Activated CD4-positive, alpha-beta T cell treated with anti-CD3 and anti-CD28 coated beads, Interleukin-2, amount 50 U/mL, for 4 hours (primary cell): Measurements from ENCODE around the gene NDUFB10.

ENCODE experiments used
- DNase-seq, 2 experiments: peaks; one replicate each; pipeline ENCODE4 v3.0.0-alpha.2; 2020

NDUFB10 gene

DNA sequence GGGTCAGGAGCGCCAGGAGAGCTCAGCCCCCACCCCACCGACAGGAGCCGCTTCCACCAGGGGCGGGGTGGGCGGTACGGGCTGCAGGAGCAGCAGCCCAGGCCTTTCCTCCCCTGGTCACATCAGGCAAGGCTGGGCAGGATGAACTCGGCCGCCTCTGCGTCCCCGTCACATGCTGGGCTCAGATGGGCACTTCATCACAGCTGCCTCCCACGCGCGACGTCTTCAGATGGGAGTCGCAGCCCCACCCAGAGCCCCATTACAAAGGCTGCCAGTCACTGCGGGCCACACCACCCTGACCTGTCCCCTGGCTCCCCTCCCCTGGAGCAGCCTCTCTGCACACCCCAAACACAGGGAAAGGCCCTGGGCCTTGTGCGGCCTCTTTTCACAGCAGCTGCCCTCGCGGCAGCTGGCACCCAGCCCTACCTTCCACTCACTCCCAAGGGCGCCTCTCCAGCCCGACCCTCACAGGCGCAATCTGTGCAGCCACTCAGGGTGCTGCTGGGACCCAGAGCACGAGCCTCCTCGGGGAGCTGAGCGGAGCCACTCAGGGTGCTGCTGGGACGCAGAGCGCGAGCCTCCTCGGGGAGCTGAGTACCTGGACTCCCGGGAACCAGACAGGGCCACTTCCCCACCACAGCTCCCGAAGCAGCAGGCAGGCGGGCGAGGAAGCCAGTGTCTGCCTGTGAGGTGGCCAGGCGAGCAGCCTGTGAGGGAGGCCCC lies 45.6 kb downstream of the NDUFB10 start:
- DNase-seq = no peak

DNA sequence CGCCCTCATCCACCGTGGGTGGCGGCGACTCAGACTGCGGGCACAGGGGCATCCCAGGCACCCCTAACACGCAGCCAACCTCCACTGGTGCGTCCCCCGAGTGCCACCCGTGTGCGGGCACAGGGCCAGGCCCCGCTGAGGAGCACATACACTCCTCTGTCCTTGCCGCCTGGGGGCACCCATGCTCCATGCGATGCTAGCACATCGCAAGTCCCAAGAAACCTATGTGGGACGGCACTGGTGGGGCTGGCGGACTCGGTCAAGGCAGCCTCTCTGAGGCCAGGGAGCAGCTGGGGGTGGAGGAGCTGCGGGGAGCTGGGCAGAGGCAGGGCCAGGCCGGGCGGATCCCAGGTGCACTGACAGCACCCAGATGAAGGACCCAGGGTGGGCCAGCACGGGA lies 46.3 kb downstream of the NDUFB10 start:
- DNase-seq = no peak

DNA sequence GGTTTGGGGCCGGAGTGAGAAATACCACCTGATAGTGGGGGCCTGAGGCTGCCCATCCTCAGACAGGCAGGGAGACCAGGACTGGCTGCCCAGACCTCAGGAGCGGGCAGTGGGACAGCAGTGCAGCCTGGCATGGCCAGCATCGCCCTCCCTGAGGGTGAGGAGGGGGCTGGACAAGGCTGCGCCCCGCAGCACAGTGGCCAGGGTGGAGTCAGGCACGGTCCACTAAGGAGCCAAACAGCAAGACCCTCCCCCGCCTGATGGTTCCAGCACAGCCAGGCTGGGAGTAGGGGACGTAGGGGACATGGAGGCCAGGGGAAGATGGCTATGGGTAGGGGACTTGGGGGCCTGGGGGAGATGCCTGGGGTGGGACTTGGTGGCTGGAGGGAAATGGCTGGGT lies 47.0 kb downstream of the NDUFB10 start:
- no peak for DNase-seq

DNA sequence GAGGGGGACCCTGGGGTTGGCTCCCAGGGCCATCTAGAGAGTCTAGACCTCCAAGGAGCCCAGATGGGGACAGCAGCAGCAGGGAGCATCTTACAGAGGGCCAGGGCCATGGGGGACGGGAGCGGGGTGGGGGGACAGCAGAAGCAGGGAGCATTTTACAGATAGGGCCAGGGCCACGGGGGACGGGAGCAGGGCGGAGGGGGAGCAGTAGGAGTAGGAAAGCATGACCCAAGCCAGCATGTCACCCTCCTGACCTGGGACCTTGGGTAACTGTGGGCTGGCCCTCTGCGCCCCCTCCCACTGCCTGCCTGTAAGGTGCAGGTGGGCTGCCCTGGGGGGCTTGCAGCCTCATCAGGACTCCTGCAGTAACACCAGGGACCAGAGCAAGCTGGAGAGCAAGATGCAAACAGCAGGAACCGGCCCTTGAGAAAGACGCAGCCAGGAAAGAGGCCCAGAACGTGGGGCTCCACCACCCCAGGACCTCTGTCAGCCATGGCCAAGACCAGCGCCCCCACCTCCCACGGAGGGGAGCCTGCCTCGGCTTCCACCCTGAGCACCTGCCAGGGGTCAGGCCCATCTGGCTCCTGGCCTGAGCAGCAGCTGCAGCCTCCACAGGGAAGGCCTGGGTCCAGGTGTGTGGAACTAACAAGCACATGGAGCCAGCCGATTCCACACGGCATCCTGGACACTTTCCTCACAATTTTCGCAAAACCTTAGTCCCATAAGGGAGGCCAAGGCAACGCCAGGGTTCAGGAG lies 47.9 kb downstream of the NDUFB10 start:
- no peak for DNase-seq

DNA sequence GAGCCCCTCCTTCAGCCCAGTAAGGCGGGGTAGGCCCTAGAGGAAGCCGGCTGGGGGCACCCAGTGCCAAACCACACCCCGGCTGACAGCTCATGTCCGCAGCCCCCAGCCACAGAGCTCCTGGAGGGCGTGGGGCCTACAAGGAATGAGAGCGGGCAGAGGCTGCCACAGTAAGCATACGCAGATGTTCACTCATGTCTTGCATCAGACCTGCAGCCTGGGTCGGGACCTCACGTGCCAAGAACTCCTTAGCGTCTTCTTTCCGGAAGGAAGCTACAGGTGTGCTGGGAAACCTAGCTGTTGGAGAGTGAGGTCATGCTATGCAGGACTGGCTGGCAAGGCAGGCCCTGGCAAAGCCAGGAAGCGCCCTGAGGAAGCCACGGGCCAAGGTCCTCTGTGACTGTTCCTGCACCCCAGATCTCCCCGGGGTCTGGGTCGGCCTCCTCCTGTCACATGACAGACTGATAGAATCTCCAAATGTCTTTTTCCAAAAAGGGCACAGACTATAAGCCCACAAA lies 48.7 kb downstream of the NDUFB10 start:
- DNase-seq = no peak

DNA sequence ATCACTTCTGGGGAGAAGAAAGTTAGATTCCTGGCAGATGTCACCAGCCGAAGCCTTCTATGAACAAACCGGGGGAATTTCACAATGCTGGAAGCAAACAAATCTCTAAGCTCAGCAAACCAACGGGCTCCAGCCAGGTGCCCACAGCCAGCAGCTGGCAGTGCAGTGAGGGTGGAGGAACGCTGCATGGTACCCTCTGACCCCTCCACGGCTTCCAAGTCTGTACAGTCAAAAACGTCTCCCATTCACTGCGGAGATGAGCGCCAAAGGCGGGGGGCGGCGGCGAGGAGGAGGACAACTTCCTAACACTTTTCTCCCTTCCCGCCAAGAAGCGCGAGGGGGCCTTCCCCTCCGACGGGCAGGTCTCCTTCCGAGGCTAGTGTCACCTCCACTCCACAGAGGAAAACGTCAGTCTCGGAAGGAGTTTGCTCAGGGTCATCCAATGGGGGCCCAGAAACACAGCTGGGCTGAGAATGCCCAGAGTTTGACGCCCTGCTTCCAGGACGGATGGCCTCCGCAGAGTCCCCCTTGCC lies 49.4 kb downstream of the NDUFB10 start:
- DNase-seq = no peak

GRCh38 chr16:2009164-2009711 lies 49.9 kb downstream of the NDUFB10 start:
- DNase-seq = no peak

DNA sequence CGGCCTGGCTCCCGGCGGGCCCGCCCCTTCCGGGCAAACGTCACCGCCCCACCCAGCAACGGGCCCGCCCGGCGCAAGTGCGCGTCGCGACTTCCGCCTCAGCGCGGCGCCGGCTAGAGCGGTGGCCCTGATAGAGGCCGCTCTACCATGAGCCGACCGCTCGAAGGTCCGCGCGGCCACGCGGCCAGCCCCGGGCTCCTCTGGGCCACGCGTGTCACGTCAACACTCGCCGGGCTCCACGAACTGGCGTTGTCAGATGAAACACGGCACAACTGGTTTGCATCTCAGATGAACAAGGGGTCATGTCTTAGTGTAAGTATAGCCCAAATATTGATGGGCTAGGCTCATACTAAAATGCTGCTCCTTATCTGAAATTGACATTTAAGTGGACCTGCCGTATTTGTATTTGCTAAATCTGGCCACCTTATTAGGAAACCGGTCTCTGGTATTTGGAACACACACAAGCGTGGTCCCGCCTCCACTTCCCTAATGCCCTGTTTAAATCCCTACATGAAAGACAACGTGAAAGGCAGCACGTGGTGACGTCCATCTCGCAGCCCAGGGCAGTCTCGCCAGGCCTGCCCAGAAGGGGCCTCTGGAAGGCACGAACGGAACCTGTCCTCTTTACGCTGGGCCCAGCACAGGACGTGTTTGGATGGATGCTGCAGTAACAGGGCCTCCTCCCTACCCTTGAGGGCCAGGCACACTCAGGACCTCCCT lies 50.6 kb downstream of the NDUFB10 start, which contains the start of gene ZNF598:
ZNF598 (minus strand) TSS at position 31 of the 720 bp plus-strand sequence.
- peak; percentile 58 to 69 for DNase-seq
